Umbilical cord (tissue), 2 donors: ENCODE results near the gene AOAH. TPM values are rescaled to one million over a fixed set of nuclear protein-coding genes. Genes with fewer than 3 reads are reported as not detected.

Source experiments
- DNase-seq: peaks from one replicate; pipeline ENCODE4 v3.0.0-alpha.2; 2015; ENCODE audit warnings: low spot score
- total RNA-seq: library from RNA; depleted of rRNA; stranded (reverse); fragments of >200 nt; gene quantifications from one replicate; pipeline ENCODE4 v1.2.3, GENCODE V29; 2014; ENCODE audit warnings: low replicate concordance; ENCODE audit not compliant: insufficient read depth

The AOAH gene
- total RNA-seq, 1 donor from 2014 or later, result 2.6 TPM

DNA sequence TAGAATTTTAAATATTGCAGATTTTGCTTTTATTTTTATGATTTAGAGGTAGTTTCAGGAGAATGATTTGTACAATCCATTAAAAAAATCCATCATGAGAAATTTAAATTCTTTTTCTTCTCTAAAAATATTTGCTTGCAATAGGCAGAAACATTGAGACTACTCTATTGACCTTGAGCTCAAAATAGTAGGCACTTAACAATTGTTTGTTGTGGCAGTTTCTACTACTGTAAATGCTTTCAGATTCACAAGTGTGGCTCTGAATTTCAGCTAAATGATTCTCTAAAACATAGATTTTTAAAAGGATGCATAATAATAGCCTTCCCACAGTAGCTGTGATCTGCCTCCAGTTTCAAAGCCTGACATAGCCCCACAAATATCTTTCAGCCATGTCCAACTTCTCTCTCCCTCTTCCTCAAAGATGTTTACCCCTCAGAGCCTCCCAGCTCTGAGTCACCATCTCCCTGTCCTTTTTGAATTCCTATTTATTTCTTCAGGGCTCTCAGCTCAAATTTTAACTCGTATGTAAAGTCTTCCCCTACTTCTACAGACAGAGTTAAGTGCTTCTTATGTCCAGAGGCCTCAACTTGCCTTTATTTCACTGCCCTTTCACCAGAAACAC is 160.5 kb downstream of the AOAH start:
- DNase-seq, result peak; percentile 47

DNA sequence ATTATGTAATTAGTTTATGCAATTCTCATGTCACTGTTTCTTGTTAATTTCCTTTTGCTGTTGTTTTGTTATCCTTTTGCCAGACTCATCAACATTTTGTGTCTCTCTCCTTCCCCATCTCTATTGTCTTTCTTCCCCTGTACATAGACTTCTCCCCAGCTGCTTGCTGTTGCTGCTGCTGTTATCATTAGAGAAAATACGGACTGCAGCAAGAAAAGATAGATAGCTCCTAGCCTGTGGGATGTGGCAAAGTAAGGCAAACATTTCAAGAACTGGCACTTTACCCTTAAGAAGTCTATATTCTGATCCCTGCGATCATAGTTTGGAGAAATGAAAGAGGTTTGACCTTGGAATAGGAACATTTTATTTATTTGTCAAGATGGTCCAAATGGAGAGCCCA is 162.2 kb downstream of the AOAH start:
- no peak for DNase-seq

DNA sequence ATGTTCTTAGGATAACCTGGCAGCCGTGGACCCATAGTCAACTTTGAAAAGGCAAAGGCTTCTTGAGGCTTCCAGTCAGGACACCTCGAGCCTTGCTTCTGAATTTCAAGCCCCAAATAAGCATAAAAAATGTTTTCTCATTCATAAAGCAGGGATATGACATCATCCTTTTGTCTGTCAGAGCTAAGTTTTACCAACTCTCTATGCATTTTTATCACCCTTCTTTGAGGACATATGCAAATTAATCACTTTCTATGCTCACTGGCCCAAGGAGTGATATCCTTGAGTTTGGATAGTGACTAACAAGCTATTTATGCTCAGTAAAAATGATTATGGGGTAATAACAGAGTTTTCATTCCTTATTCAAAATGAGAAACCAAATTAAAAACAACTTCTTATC is 175.3 kb downstream of the AOAH start:
- DNase-seq, result no peak

DNA sequence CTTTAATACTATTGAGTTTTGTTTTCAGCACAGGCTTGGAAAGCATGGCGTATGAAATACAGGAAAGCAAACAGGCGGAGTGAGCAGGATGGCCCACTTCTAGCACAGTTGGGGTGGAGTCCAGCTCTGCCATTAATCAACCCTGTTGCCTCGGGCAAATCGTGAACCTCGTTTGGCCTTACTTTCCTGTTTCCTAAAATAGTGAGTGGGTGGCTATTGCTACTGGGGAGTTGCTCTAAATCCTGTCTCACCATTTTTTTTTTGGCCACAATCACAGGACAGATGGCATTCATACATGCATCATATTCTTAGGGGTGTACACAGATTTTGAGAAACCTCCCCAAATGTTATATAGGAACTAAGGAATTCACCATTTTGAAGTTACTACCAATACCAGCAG is 176.9 kb downstream of the AOAH start:
- DNase-seq, result no peak

DNA sequence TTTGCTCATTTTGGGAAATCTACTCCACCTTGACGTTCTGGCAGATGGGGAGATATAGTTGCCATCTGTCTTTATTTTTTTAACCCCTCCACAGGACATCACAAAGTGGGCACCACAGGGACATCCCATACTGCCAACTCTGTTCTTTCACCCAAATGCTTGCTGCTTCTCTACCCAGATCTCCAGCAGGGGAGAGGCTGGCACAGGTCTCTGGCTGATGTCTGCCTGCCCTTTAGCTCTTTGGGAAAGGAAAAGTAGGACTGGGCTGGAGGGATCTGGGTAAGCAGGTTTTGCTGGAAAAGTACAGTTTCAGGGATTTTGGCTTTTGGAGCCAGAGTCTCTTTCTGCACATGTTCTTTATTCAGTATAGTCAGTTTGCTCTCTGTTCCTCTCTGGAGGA is 178.0 kb downstream of the AOAH start:
- DNase-seq, result no peak

DNA sequence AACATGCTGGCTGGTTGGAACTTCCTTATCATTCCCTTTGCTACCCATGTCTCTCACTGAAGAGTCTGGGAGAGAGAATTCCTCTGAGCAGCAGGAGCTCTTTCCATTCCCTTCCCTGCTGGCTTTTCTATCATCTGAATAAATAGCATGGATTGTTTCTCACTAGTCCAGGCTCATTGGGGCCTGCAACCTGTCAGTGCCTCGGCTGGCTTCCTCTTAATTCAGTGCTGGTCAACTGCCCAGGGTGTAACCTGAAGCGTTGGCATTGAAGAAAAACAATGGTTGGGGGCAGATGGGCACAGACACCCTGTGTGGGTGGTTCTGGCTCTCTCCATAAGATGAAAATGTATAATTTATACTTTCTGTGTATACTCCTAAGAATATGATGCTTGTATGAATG is 179.0 kb downstream of the AOAH start:
- no peak for DNase-seq

DNA sequence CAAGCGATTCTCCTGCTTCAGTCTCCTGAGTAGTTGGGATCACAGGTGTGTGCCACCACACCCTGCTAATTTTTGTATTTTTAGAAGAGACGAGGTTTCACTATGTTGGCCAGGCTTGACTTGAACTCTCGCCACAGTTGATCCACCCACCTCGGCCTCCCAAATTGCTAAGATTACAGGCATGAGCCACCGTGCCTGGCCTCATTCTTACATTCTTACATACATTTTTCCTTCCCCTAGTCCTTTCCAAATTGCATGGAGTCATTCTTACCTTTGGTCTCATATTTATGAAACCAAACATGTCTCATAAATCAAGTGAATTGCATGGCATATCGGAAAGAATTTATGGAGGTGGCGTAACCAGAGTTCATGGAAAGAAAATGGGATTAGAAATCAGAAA is 186.2 kb downstream of the AOAH start:
- no peak for DNase-seq

DNA sequence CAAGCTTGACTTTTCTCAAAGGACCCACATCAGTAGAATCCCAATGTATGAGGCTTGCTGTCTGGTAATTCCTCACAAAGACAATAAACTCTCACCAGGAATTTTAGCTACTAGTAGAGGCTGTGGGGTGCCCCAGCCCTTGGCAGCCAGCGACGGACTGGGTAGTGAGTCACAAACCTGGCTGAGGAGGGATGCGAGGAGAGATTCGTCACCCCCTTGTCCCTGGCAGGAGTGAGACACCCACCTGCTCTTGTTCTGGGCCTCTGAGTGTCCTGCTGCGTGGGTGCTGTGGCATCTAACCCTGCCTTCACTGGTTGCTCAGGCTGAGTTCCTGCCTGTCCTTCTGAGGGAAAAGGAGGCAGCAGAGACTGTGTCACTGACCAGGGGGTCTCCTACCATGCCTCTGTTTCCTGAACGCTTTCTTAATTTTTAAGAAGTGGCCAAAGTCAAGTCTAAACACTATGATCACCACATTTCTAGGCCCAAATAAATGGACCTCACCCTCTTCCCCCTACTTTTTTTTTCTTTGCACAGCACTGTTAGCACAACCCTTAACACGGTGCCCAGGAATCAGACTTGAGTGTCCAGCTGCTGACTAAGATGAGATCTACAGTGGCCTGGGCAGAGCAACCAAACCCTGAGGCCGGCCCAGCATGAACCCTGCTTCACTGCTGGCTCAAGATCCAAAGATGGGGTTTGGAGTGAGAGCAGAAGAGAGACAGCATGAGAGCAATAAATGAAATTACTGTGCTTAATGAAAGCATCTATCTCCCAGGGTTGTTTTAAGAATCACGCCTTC is 188.2 kb downstream of the AOAH start:
- no peak for DNase-seq

DNA sequence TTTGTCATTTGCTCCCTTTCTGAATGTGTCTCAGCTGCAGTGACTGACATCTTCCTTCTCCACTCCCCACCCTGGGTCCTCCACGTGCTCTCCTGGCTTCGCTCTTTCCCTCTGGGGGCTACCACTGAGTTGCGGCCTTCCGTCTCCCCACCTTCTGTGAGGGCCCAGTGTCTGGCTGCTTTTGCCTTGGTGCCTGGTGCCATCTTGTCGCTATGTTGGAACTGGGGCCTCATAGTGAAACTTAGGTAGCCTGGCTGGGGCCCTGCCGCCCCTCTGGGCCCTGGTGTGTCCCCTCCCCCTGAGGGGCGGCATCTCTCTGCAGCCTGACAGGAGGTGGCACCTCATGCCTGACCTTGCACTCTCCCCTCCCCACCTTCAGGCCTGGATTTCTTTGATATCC is 190.6 kb downstream of the AOAH start:
- DNase-seq, result no peak

DNA sequence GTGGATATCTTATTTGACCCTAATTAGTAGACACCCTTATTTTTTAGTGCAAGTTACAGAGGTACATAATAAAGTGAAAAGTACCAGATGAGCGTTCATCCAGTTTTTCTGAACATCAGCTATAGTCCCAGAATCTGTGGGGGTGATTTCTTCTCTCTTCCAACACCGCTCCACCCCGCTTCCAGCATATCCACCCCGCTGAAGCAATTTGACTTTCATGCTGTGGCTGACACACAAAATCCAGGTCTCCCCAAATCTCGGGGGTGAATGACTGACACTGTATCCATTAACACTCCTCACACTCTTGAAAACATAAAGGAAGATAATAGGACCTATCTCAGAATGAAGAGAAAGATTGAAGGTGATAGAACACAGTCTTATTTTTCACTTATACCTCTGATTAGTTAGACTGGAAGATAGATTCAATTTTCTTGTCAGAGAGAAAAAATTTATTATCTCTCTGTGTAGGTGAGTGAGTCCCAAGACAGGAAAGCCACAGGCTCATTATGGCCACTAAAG is 191.3 kb downstream of the AOAH start:
- no peak for DNase-seq

DNA sequence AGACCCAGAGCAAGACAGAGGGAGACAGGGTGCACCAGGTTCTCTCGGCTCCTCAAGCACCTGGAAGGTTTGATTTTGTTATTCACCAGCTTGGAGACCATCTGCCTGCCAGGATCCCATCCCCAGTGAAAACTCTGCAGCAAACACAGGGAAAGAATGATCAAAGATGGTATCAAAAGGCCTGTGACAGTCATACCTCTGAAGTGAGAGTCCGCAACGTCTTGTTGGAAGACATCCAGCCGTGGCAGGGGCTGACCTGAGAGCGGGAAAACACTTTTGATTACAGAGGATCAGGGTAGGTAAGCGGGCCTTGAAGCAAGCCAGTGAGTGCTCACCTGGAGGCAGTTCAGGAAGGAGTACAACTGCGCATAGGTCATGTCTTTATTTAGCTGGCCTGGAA is 192.3 kb downstream of the AOAH start:
- no peak for DNase-seq

DNA sequence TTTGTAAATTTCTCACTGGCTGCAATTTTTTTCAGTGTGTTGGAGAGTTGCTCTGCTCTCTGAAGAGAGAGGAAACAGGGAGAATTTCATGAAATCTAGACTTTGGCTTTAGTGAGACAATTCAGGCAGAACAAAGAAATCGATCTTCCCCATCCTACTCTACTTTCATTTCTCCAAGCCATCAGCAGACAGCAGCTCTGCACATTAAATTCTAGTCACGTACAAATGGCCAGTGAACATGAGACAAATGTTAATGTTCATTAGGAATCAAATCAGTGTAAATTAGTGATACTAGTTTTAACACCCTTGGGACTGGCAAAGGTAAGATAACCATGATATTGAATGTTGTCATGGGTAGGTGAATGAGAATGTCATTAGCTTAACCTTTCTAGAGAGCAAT is 193.8 kb downstream of the AOAH start:
- DNase-seq, result no peak

DNA sequence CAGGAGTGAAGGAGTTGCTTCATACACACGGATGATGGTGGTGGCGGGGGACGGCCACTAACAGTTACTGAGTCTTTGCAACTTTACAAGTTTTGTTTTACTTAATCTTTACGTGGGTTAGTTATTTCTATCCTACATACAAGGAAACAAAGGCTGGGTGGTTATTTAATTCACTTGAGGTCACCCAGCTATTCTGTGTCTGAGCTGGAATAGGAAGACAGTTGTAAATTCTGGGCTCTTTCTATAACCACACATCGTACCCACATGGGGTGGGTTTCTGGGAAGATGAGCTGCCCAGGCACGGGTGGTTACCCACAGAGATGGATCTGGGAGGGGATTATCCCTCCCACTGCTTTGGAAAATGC is 196.8 kb downstream of the AOAH start:
- no peak for DNase-seq

DNA sequence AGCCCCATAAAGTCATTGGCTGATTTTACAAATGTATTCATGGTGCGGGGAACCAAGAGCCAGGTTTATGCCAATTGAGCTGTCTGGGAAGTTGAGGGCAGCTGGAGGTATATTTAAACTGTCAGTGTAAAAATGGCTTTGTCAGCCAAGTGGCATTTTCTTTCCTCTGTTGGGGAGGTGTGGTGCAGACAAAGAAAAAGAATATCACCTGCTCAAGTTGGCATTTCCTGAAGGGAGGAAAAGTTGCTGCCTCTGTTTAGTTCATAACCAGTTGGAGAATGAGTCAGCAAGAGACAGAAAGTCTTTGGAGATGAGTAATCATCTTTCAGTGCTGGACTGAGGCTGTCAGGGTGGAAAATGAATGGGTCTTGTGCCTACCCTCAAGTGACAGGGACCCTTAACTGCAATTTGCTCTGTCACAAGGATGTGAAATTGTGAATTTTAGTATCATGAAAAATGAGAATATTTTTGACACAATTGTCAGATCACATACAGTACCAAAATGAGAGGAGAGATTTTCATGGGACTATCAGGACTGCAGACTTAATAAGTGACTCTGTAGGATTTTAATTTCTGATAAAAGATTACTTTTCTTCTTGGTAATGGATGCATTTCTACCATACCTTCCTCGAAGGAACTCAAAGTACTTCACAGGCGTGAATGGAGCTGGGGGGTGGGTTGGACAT is 197.3 kb downstream of the AOAH start:
- DNase-seq, result peak; percentile 13

DNA sequence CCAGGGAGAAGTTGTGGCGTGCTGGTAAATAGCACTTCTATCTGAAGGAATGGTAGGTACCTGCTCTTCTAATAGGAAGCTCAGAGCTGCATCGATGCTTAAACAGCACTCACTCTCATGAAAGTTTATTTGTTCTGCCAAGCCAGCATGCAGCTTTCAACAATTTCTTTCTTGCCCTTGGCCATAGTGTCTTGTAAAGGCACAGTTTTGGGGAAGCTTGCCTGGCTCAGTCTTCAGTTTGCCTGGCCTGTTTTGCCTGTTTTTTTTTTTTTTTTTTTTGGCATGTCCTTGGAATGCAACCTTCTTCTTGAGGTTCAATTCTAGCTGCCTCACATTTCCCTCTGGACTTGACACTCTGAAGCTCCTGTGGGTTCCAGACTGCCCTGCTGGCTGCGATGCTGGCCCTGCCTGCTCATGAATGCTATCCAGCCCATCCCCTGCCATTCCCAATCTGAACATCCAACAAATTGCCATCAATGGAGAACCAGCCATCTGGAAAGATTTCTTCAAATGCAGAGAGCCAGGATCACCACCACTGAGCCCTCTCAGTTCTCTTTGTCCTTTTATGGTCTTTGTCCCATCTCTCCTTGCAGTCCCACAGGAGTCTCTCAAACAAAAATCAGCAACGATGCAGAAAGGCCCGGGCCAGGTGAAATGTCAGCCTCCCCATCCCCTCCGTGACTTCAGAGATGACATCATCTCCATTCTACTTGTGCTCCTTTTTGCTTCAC is 200.8 kb downstream of the AOAH start:
- DNase-seq, result no peak

DNA sequence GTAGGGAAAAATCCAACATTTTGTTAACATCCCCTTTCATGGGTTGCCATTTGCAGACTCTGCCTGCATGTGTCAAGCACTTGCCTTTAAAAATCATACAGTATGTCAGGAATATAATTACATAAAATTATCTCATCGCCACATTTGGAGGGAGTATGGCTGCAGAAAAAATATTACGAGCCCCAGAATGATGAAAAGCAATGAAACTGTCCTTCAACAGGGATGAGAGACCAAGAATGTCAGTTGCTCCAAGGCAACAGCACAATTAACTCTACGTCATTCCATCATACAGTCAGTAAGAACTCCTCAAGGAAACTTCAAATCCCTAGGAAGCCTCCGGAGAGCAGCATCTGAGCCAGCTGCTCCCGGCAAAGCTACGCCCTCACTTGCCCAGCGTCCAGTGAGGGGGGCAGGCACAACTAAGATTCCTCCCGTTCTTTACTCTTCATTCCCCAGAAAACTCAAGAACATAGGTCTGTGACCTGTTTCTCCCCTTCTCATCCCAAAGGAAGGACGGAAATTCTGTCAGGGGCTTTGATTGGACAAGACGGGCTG is 201.8 kb downstream of the AOAH start:
- DNase-seq, result no peak

DNA sequence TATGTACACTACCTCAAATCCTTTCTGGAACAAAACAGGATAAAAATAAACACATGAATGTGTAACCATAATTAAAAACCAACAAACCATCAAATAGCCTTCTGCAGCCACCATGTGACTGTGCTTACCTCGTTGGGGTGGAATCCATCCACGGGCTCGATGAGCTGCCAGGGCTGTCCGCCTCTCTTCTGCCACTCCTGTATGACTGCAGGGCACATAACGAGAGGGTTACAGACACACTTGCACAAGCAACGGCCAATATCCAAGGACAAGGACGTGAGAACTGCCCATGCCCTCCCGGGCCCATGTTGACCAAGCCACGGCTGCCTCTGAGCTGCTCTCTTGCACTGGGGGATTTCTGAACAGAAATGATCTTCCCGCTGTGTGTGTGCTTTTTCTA is 202.4 kb downstream of the AOAH start:
- DNase-seq, result no peak

DNA sequence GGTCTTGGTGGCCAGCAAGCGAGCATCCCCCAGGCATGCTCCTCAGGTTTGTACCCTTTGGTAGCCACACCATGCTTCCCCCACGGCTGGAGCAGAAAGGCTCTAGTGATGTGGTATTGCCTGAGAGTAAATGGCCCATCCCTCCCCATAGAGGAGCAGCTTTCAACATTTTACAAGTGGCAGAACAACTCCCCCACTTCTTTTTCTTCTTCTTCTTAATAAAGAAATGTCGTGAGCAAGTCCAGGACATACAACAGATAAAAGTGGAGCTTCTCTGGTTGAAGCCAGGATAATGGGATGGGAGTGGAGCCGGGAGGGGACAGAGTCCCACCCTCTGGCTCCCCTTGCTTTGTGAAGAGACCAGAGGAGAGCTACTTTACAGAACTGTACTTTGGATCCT is 203.2 kb downstream of the AOAH start:
- no peak for DNase-seq

DNA sequence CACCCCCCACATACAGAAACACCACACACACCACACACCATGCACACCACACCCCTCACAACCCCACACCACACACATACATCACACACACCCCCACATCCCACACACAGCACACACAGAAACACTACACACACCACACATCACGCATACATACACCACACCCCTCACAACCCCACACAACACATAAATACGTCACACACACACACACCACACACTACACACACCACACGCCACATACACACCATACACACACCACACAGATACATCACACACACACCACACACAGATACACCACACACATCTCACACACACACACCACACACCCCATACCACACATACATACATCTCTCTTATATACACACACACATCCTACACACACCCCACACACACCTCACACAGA is 208.4 kb downstream of the AOAH start:
- DNase-seq, result no peak

DNA sequence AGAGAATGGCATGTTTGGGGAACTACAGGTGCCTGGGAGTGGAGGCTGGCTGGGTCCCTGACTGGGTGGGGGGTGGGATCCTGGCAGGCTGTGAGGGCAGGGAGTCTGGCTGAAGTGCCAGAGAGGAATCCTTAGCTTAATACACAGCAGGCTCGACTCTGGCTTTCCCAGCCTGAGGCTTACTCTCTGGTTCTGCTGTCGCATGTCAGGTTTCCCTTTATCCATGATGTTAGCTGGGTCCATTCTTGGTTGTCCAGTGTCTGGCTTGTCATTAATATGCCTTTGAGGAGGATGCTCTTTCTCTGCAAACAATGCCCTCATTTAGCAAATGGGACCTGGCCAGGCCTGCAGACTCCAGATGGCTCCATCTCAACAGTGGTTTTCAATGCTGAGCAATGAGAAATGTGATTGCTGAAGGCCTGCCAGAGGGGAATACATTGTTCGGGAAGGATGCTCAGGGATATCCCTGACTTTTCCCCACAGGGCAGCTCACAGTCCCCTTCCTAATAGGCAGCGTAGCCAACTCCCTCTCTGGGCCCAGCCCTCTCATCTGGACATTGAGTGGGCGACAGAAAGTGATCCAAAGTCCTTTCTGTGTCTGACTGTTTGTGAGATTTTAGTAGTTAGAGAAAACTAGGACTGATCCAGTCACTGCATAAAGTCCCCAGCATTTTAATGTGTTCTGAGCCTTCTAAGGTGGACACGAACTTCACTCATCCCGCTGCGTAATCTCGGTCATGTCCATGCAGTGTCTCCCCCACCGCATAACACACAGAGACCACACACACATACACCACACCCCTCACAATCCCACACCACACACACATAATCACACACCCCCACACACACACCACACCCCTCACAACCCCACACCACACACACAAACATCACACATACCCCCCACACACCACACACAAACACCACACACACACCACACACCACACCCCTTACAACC is 209.7 kb downstream of the AOAH start:
- no peak for DNase-seq

DNA sequence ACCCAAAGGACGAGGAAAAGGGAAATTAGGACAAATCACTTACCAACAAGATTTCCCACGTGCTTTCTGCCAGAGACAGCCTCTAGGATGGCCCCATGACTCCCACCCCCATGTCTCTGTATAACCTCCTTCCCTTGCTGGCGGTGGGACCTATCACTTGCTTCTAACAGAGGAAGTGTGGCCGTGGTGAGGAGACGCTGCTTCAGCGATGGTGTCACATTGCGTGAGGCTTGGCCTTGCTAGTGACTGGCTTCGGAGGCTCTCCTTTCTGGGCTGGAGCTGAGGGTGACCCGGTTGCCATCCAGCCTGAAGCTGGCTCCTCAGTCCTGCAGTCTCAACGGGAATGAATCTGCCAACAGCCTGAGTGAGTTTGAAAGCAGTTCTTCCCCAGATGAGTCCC is 210.9 kb downstream of the AOAH start:
- DNase-seq, result no peak
